ENCODE results near the gene C6orf52.

DNA sequence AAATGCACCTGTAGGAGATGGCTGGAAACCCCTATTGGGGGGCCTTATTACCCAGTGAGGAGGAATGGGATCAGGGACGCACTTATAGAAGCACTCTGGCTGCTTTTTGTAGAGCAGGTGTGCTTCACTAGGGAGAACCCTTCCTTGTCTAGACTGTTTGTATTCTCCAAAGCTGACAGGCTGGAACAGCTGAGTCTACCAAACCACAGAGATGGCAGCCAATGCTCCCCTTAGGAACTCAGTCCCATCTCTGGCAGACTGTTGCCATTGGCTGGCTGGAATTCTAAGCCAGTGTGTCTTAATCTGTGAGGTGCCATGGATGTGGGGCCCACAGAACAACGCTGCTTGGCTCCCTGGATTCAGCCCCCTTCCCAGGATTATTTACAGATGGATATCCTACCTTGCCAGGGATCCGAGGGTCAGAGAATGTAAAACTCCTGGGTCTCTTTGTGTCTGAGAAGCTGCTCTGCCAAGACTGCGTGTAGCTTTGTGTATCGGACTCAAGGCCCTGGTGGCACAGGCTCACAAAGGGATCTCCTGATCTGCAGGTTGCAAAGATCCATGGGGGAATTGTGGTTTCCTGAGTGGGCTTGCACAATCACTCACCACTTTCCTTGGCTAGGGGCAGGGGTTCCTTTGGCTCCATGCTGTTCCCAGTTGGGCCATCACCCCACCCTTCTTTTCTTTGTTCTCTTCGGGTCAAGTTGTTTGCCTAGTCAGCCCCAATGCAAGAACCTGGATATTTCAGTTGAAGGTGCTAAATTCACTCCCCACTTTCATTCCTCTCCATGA is 26.1 kb downstream of the C6orf52 start:
- no peak for TF ChIP-seq MXI1 (conservative IDR thresholded peaks at IDR 0.05; ENCODE audit: poor library complexity, severe bottlenecking)
- TF ChIP-seq, protein P1, sequence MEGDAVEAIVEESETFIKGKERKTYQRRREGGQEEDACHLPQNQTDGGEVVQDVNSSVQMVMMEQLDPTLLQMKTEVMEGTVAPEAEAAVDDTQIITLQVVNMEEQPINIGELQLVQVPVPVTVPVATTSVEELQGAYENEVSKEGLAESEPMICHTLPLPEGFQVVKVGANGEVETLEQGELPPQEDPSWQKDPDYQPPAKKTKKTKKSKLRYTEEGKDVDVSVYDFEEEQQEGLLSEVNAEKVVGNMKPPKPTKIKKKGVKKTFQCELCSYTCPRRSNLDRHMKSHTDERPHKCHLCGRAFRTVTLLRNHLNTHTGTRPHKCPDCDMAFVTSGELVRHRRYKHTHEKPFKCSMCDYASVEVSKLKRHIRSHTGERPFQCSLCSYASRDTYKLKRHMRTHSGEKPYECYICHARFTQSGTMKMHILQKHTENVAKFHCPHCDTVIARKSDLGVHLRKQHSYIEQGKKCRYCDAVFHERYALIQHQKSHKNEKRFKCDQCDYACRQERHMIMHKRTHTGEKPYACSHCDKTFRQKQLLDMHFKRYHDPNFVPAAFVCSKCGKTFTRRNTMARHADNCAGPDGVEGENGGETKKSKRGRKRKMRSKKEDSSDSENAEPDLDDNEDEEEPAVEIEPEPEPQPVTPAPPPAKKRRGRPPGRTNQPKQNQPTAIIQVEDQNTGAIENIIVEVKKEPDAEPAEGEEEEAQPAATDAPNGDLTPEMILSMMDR (IDR thresholded peaks at IDR 0.05; ENCODE audit: poor library complexity, severe bottlenecking), result no peak
- TF ChIP-seq SMC3 (conservative IDR thresholded peaks at IDR 0.05; ENCODE audit: poor library complexity), result no peak
